BLaER1 (cell line): ENCODE data around the gene UNC13B.

Source experiments
- H3K27ac ChIP-seq: shearing (Covaris generic); formaldehyde crosslinking; 2 replicates; pipeline ENCODE4 v1.8.1; 2022
- H3K27me3 ChIP-seq: shearing (Covaris generic); formaldehyde crosslinking; 2 replicates; pipeline ENCODE4 v1.8.1; 2022
- H3K36me3 ChIP-seq: shearing (Covaris generic); formaldehyde crosslinking; 2 replicates; pipeline ENCODE4 v1.8.1; 2022
- H3K4me1 ChIP-seq: shearing (Covaris generic); formaldehyde crosslinking; 2 replicates; pipeline ENCODE4 v1.8.1; 2022
- H3K4me2 ChIP-seq: shearing (Covaris generic); formaldehyde crosslinking; 2 replicates; pipeline ENCODE4 v1.8.1; 2022
- H3K4me3 ChIP-seq: shearing (Covaris generic); formaldehyde crosslinking; 2 replicates; pipeline ENCODE4 v1.8.1; 2022
- H3K9ac ChIP-seq: shearing (Covaris generic); formaldehyde crosslinking; 2 replicates; pipeline ENCODE4 v1.8.1; 2022
- H3K9me3 ChIP-seq: shearing (Covaris generic); formaldehyde crosslinking; 2 replicates; pipeline ENCODE4 v1.8.1; 2022
- H4K20me1 ChIP-seq: shearing (Covaris generic); formaldehyde crosslinking; 2 replicates; pipeline ENCODE4 v1.8.1; 2022
- Cebpa-rat ChIP-seq: shearing (Covaris generic); IDR thresholded peaks from 2 replicates; pipeline ENCODE4 v1.8.1; 2022

Gene UNC13B

DNA sequence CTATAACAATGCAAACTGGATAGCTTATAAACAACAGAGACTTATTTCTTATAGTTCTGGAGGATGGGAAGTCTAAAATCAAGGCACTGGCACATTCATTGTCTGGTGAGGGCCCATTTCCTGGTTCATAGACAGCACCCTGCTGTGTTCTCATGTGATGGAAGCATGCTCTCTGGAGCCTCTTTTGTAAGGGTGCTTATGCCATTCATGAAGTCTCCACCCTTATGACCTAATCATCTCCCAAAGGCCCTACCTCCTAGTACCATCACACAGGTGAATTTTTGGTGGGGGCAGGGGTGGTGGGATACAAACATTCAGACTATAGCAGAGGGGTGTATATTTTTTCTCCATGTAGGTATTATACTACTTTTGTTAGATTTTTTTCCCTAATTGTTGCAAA lies 92.4 kb downstream of the UNC13B start:
- no peak overlapping the region for H3K4me3 ChIP-seq
- H3K27me3 ChIP-seq: no peaks in the 10 kb centered on the region
- H4K20me1 ChIP-seq: no peaks in the 10 kb centered on the region
- no peak overlapping the region for H3K4me2 ChIP-seq
- H3K9me3 ChIP-seq: no peaks in the 10 kb centered on the region
- H3K9ac ChIP-seq: no peak overlapping the region
- no peak for TF ChIP-seq Cebpa-rat
- no peaks in the 10 kb centered on the region for H3K36me3 ChIP-seq
- H3K27ac ChIP-seq: no peak overlapping the region
- H3K4me1 ChIP-seq: no peaks in the 10 kb centered on the region

DNA sequence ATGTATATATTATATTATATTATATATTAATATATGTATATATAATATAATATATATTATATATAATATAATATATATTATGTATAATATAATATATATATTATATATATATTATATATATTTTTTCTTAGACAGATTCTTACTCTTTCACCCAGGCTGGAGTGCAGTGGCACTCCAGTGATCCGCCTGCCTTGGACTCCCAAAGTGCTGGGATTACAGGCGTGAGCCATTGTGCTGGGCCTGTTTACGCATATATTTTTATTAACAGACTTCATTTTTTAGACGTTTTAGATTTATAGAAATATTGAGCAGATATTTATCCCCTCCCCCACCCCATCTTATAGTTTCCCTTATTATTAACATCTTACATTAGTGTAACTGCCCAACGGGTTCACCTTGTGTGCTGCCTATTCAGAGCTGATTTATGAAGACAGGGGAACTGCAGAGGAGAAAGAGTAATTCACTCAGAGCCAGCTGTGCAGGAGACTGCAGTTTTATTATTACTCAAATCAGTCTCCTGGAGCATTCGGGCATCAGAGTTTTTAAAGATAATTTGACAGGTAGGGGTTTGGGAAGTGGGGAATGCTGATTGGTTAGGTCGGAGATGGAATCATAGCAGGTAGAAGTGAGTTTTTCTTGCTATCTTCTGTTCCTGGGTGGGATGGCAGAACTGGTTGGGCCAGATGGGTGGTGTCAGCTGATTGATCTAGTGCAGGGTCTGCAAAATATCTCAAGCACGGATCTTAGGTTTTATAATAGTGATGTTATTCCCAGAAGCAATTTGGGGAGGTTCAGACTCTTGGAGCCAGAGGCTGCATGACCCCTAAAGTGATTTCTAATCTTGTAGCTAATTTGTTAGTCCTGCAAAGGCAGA lies 93.4 kb downstream of the UNC13B start:
- Histone ChIP-seq H3K4me3 (no peak overlapping the region), H3K27ac (no peak overlapping the region), H3K9ac (no peak overlapping the region), H3K27me3 (no peaks in the 10 kb centered on the region), H3K4me1 (no peaks in the 10 kb centered on the region), H3K4me2 (no peak overlapping the region), H3K36me3 (no peaks in the 10 kb centered on the region), H3K9me3 (no peaks in the 10 kb centered on the region), H4K20me1 (no peaks in the 10 kb centered on the region)
- TF ChIP-seq Cebpa-rat: no peak

DNA sequence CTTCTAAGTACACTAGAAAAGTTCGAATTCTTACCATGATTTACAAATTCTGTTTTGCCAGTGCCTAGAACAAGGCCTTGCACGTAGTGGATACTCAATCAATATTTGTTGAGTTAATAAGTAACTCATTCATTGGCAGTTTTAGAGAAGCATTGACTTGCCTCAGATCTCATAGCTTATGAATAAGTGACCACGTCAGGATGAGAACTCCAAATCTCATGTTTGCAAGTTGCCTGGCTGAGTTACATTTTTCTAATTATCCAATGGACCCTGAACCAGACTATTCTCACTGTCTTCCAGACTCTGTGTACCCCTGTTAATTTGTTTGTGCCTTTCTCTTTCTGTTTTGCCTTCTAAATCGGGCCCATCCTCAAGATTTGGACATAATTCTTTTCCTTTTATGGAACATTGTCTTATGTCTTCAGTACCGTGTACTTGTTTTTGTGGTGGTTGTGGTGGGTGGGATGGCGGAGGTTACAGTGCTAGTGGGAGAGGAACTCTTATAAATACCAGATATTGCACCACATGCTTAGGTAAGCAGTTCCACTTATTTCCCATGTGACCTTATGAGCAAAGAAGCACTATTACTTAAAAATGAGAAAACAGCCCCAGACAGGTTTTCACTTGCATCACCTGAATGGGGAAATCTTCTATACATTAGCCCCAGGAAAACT lies 96.3 kb downstream of the UNC13B start:
- H3K4me3 ChIP-seq: no peak overlapping the region
- no peaks in the 10 kb centered on the region for H4K20me1 ChIP-seq
- H3K4me2 ChIP-seq: no peak overlapping the region
- H3K4me1 ChIP-seq: no peaks in the 10 kb centered on the region
- TF ChIP-seq Cebpa-rat: no peak
- H3K9me3 ChIP-seq: no peaks in the 10 kb centered on the region
- no peak overlapping the region for H3K27ac ChIP-seq
- H3K36me3 ChIP-seq: no peaks in the 10 kb centered on the region
- no peak overlapping the region for H3K9ac ChIP-seq
- H3K27me3 ChIP-seq: no peaks in the 10 kb centered on the region

DNA sequence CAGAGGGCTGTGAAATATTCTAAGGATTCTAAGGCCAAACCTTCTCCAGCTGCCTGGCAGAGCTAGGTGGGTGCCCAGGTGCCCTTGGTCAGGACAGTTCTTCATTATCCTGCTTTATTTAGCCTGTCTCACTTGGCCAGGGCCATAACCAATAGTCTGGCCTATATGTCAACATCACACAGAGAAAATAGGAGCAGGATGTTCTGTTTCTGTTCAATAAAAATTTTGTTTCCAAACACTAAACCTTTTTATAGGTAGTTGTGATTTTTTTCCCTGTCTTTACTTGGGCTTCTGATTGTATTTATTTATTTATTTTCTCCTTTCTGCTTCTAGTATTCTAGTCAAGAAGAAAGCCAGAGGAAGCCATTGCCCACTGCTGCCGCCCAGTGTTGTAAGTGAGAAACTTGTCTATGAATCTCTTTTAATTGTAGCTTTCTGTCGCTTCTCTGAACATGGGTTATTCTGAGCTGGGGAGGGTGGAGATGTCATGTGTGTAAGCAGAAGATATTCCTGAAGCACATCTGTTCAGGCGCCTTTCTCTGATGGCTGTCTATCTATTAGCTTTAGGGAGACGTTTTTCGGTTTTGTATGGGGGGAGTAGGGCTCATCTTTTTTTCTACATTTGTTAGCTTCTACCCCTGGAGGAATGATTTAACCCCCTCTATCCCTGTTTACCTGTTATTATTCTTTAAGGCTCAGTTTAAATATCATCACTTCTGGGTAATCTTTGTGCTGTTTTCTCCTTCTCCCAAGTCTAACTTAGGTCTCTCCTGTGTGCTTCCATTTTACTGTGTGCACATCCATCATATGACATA lies 97.1 kb downstream of the UNC13B start:
- no peaks in the 10 kb centered on the region for H3K9me3 ChIP-seq
- no peaks in the 10 kb centered on the region for H4K20me1 ChIP-seq
- H3K27ac ChIP-seq: no peak overlapping the region
- no peaks in the 10 kb centered on the region for H3K27me3 ChIP-seq
- no peak overlapping the region for H3K9ac ChIP-seq
- no peak overlapping the region for H3K4me3 ChIP-seq
- H3K4me1 ChIP-seq: no peaks in the 10 kb centered on the region
- TF ChIP-seq Cebpa-rat: no peak
- H3K4me2 ChIP-seq: no peak overlapping the region
- H3K36me3 ChIP-seq: no peaks in the 10 kb centered on the region

DNA sequence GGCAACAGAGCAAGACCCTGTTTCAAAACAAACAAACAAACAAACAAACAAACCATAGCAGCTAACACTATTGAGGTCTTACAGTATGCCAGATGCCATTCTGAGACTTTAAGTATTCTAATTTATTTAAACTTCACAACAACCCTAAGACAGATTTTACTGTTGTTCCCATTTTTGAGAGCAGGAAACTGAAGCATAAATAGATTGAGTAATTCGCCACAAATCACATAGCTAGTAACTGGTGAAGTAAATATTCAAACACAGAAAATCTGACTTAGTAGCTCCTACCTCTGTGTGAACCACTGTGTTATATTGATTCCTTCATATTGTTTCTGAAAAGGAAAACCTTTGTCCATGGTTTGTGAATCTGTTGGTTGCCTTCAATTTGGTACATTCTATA lies 98.4 kb downstream of the UNC13B start:
- no peak for TF ChIP-seq Cebpa-rat
- H3K36me3 ChIP-seq: no peaks in the 10 kb centered on the region
- H3K9ac ChIP-seq: no peak overlapping the region
- H4K20me1 ChIP-seq: no peaks in the 10 kb centered on the region
- H3K4me2 ChIP-seq: no peak overlapping the region
- H3K4me1 ChIP-seq: no peaks in the 10 kb centered on the region
- no peaks in the 10 kb centered on the region for H3K27me3 ChIP-seq
- no peak overlapping the region for H3K4me3 ChIP-seq
- no peak overlapping the region for H3K27ac ChIP-seq
- H3K9me3 ChIP-seq: no peaks in the 10 kb centered on the region

DNA sequence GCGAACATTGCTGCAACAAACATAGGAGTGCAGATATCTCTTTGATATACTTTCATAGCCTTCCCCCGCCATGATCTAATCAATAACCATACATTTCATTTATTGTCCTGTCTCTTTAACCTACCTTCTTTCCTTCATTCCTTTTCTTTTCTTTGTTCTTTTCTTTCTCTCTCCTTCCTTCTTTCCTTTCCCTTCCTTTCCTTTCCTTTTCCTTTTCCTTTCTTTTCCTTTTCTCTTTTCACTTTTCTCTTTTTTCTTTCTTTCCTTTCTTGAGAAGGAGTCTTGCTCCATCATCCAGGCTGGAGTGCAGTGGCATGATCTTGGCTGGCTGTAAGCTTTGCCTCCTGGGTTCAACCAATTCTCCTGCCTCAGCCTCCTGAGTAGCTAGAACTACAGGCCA lies 100.3 kb downstream of the UNC13B start:
- no peak for TF ChIP-seq Cebpa-rat
- no peak overlapping the region for H3K27ac ChIP-seq
- H3K27me3 ChIP-seq: no peaks in the 10 kb centered on the region

DNA sequence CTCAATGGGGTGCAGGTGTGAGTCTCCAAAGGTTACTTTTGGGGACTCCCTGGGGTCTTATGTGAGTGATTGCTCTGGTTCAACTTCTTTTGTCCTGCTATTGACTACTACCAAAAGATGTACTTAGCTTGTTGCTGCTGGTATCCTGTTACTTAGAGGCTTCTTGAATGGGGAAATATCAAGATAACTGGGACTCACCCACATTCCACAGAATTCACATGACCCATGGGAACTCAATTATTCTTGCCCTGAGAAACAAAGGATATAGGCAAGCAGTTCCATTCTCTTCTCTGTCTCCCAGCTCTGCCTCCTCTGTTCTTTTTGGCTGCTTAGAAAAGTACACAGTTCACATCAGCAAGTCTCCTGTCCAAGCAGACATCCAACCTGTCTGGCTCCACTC lies 105.9 kb downstream of the UNC13B start:
- no peaks in the 10 kb centered on the region for H3K27me3 ChIP-seq
- H3K4me1 ChIP-seq: peaks cover 6% of the 10 kb centered on the region
- no peak for TF ChIP-seq Cebpa-rat
- H3K9ac ChIP-seq: no peak overlapping the region
- no peak overlapping the region for H3K27ac ChIP-seq
- no peaks in the 10 kb centered on the region for H3K36me3 ChIP-seq
- H4K20me1 ChIP-seq: no peaks in the 10 kb centered on the region
- H3K4me2 ChIP-seq: no peak overlapping the region
- H3K9me3 ChIP-seq: no peaks in the 10 kb centered on the region
- H3K4me3 ChIP-seq: no peak overlapping the region

More for the DNA sequence above, 100.3 kb downstream of the UNC13B start:
- no peaks in the 10 kb centered on the region for H3K9me3 ChIP-seq
- H3K4me2 ChIP-seq: no peak overlapping the region
- no peak overlapping the region for H3K9ac ChIP-seq
- H3K36me3 ChIP-seq: no peaks in the 10 kb centered on the region
- no peaks in the 10 kb centered on the region for H4K20me1 ChIP-seq
- H3K4me1 ChIP-seq: no peaks in the 10 kb centered on the region
- no peak overlapping the region for H3K4me3 ChIP-seq

DNA sequence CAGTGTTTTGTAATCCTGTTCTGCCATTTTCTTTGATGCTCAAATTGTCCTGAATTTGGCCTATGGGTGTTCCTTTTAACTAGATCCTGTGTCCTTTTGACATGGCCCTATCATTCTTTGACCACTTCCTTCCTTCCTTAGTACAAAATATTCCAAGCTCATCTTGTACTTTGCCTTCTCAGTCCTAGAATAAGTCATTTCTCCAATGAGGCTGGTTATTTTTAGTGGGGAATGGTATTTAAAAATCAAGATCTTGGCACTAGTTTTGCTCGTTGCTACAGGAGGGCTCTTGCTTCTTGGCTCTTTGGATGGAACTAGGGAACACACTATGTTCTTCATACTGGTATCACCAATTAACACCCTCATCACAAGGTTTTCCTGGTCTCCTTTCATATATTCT lies 108.1 kb downstream of the UNC13B start:
- Histone ChIP-seq H4K20me1 (no peaks in the 10 kb centered on the region), H3K9me3 (no peaks in the 10 kb centered on the region), H3K36me3 (no peaks in the 10 kb centered on the region), H3K9ac (no peak overlapping the region), H3K27me3 (no peaks in the 10 kb centered on the region), H3K4me3 (no peak overlapping the region), H3K4me2 (peak overlapping the region; percentile 24; the same call in 1 of the 2 replicates), H3K27ac (no peak overlapping the region), H3K4me1 (peaks cover 11% of the 10 kb centered on the region)
- TF ChIP-seq Cebpa-rat: no peak

DNA sequence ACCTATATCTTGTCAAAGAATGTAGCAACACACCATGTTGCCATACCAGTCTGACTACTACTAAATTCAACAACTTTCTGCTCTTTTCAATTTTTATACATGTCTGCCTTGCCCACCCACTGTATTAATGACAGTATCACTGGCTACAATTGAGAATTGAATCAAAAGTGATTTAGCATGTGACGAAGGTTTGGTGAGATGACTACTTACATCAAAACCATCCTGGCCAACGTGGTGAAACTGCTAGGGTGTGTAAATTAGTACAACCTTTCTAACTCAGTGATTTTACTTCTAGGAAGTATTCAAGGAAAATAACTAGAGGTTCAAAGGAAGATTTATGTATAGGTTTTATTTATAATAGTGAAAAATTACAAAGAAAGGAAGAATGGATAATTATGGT lies 109.8 kb downstream of the UNC13B start:
- H3K27ac ChIP-seq: no peak overlapping the region
- H3K27me3 ChIP-seq: no peaks in the 10 kb centered on the region
- H3K9ac ChIP-seq: no peak overlapping the region
- no peak overlapping the region for H3K4me2 ChIP-seq
- no peaks in the 10 kb centered on the region for H3K36me3 ChIP-seq
- H4K20me1 ChIP-seq: no peaks in the 10 kb centered on the region
- no peak for TF ChIP-seq Cebpa-rat
- H3K4me1 ChIP-seq: peaks cover 28% of the 10 kb centered on the region
- no peaks in the 10 kb centered on the region for H3K9me3 ChIP-seq
- no peak overlapping the region for H3K4me3 ChIP-seq

DNA sequence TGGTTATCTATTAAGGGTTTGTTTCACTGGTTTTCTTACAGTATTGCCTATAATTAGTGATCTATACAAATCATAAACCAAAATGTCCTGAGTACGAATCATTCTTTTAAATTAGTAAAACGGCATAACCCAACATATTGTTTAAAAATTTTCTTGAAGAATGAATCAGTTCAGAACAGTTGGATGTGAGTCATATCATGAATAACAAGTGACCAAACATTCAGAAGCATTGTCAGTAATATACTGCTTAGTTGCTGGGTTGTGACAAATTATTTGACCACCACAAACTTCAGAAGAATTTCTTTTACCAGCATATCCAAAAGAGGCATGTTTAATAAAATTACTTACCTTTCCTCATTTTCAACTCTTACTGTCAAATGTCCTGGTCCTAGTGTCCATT lies 111.2 kb downstream of the UNC13B start:
- no peak overlapping the region for H3K27ac ChIP-seq
- no peak for TF ChIP-seq Cebpa-rat
- no peaks in the 10 kb centered on the region for H3K9me3 ChIP-seq
- no peak overlapping the region for H3K4me2 ChIP-seq
- H3K27me3 ChIP-seq: no peaks in the 10 kb centered on the region
- H3K4me3 ChIP-seq: no peak overlapping the region
- peaks cover 32% of the 10 kb centered on the region for H3K4me1 ChIP-seq
- no peaks in the 10 kb centered on the region for H4K20me1 ChIP-seq
- no peaks in the 10 kb centered on the region for H3K36me3 ChIP-seq
- no peak overlapping the region for H3K9ac ChIP-seq
